Neural crest cell (in vitro differentiated cells): ENCODE results near the gene CZIB. TPM values are rescaled to one million over a fixed set of nuclear protein-coding genes. Genes with fewer than 3 reads are reported as not detected.

Source experiments
- DNase-seq: peaks from one replicate; pipeline ENCODE4 v3.0.0; 2021; ENCODE audit warnings: low read depth, mixed read lengths, low spot score
- H3K27ac Mint-ChIP-seq: one replicate; pipeline ENCODE4 v1.8.0; 2021; ENCODE audit warnings: mild to moderate bottlenecking, mixed read lengths; ENCODE audit not compliant: unreplicated experiment
- H3K27me3 Mint-ChIP-seq: 2 replicates; pipeline ENCODE4 v1.8.0; 2021; ENCODE audit warnings: low read depth, mild to moderate bottlenecking, mixed read lengths
- H3K36me3 Mint-ChIP-seq: 2 replicates; pipeline ENCODE4 v1.8.0; 2021; ENCODE audit warnings: low read depth, mild to moderate bottlenecking, mixed read lengths
- H3K4me1 Mint-ChIP-seq: 2 replicates; pipeline ENCODE4 v1.8.0; 2021; ENCODE audit warnings: mixed read lengths
- H3K4me3 Mint-ChIP-seq: one replicate; pipeline ENCODE4 v1.8.0; 2021; ENCODE audit warnings: mild to moderate bottlenecking, mixed read lengths
- H3K9me3 Mint-ChIP-seq: 2 replicates; pipeline ENCODE4 v1.8.0; 2021; ENCODE audit warnings: mixed read lengths
- CTCF ChIP-seq: fragments of 200-600 bp; sonication (generic); conservative IDR thresholded peaks from 2 replicates; pipeline ENCODE4 v1.5.0; 2021; ENCODE audit warnings: antibody characterized with exemption, mild to moderate bottlenecking
- total RNA-seq: library from RNA; stranded (reverse); gene quantifications from 2 replicates; pipeline ENCODE4 v1.2.1, GENCODE V29; 2021

CZIB gene
- total RNA-seq, 1 donor from 2014 or later = 84.1 TPM

- Mint-ChIP-seq H3K4me3 (no peak overlapping the region), H3K9me3 (no peaks in the 10 kb centered on the region), H3K27ac (no peak overlapping the region), H3K4me1 (no peaks in the 10 kb centered on the region), H3K36me3 (peaks cover 17% of the 10 kb centered on the region), H3K27me3 (no peaks in the 10 kb centered on the region)
- TF ChIP-seq CTCF = no peak
- DNase-seq = no peak
Observed at GRCh38 chr1:53264048-53264447, 43.6 kb upstream of the CZIB start.

DNA sequence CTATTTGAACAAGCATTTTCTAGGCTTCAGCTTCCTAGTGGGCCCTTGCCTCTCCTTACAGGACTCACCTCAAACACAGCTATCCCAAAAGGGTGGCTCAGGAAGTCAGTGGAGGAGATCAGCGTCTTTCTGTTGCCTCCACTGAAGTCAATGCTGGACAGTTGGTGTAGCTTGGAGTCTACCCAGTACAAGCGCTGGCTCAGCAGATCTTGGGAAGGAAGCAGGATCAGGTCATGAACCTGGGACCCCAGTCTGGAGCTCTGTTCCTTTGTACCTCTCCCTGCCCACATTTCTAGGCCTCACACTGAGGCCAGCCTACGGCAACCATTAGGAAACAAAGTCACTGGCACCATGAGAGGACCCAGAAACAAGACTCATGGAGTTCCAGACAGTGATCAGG is 41.6 kb upstream of the CZIB start:
- Mint-ChIP-seq H3K27me3 (no peaks in the 10 kb centered on the region), H3K4me3 (no peak overlapping the region), H3K9me3 (no peaks in the 10 kb centered on the region), H3K36me3 (peaks cover 17% of the 10 kb centered on the region), H3K4me1 (no peaks in the 10 kb centered on the region), H3K27ac (no peak overlapping the region)
- no peak for DNase-seq
- no peak for TF ChIP-seq CTCF

- peaks cover 11% of the 10 kb centered on the region for H3K36me3 Mint-ChIP-seq
- H3K4me3 Mint-ChIP-seq = no peak overlapping the region
- H3K27ac Mint-ChIP-seq = no peak overlapping the region
- DNase-seq = no peak
- H3K4me1 Mint-ChIP-seq = no peaks in the 10 kb centered on the region
- no peaks in the 10 kb centered on the region for H3K27me3 Mint-ChIP-seq
- H3K9me3 Mint-ChIP-seq = no peaks in the 10 kb centered on the region
- no peak for TF ChIP-seq CTCF
Observed at GRCh38 chr1:53260631-53261247, 40.3 kb upstream of the CZIB start.

GRCh38 chr1:53259932-53260331 is 39.5 kb upstream of the CZIB start:
- Mint-ChIP-seq H3K4me1 (no peaks in the 10 kb centered on the region), H3K27ac (no peak overlapping the region), H3K9me3 (no peaks in the 10 kb centered on the region), H3K4me3 (no peak overlapping the region), H3K36me3 (peaks cover 5% of the 10 kb centered on the region), H3K27me3 (no peaks in the 10 kb centered on the region)
- no peak for DNase-seq
- TF ChIP-seq CTCF = no peak

GRCh38 chr1:53258216-53258615 is 37.8 kb upstream of the CZIB start:
- H3K36me3 Mint-ChIP-seq = peaks cover 7% of the 10 kb centered on the region
- no peaks in the 10 kb centered on the region for H3K4me1 Mint-ChIP-seq
- H3K27me3 Mint-ChIP-seq = no peaks in the 10 kb centered on the region
- H3K27ac Mint-ChIP-seq = no peak overlapping the region
- DNase-seq = no peak
- no peak for TF ChIP-seq CTCF
- no peak overlapping the region for H3K4me3 Mint-ChIP-seq
- no peaks in the 10 kb centered on the region for H3K9me3 Mint-ChIP-seq
